Amniotic stem cell (primary cell): ENCODE measurements around the gene ATL3.
"Not testable (repeated sequence)": the region's sequence is repeated elsewhere in the genome, so short reads cannot be mapped to it uniquely, and the experiment has no call there.

Experiments used
- DNase-seq: peaks from one replicate; lab custom pipeline; 2025; lab: John Stamatoyannopoulos, UW

The ATL3 gene

GRCh38 chr11:63681321-63682065, 10.3 kb upstream of the ATL3 start, which contains the start of gene RTN3:
Gene RTN3 (plus strand): TSS chr11:63681500. CDS start chr11:63681637, 137 bp downstream.
- DNase-seq = peak; percentile 93

DNA sequence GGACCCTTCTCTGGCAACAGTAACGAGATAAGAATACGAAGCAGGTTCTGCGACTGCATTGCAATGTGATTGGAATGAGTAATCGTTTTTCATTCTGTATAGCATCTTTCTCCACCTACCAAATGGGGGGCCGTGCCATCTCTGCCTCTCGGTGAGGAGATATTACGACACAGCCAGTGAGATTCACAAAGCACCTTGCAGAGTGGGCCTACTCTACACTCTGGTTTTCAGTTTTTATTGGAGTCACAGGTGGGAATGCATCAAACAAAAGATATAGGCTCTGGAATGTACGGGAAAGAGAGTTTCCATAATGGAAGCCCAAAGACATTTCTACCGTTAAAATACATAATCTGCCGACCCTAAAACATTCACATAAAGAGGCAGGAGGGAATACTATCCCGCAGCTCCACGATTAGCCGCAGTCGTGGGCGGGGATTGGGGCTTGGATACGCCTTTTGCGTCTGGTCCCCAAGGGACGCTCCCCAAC, 9.7 kb upstream of the ATL3 start:
- DNase-seq = no peak

DNA sequence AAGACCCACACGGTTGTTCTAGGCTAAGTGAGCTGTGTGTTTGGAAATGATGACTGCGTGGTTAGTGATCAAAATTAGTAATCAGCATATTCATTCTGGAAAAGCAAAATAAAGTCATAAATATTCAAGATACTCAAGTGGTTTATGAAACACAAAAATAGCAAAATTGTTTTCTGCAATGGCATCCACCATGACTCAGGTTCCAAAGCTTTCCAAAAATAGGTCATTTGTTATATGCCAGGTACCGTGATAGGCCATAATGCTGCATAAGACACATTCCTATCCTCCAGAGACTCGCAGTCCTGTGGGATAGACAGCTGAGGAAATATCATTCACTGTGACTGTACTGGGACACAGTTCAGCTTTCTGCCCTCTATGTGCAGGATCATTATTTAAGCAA, 2.4 kb upstream of the ATL3 start:
- no peak for DNase-seq

- no peak for DNase-seq
Observed at GRCh38 chr11:63672936-63673539, 1.9 kb upstream of the ATL3 start.

DNA sequence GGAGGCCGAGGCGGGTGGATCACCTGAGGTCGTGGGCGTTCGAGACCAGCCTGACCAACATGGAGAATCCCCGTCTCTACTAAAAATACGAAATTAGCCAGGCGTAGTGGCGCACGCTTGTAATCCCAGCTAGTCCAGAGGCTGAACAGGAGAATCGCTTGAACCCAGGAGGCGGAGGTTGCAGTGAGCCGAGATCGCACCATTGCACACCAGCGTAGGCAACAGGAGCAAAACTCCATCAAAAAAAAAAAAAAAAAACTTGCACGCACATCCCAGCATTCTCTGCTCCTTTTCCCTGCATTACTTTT, 934 bp upstream of the ATL3 start:
- DNase-seq = no peak

DNA sequence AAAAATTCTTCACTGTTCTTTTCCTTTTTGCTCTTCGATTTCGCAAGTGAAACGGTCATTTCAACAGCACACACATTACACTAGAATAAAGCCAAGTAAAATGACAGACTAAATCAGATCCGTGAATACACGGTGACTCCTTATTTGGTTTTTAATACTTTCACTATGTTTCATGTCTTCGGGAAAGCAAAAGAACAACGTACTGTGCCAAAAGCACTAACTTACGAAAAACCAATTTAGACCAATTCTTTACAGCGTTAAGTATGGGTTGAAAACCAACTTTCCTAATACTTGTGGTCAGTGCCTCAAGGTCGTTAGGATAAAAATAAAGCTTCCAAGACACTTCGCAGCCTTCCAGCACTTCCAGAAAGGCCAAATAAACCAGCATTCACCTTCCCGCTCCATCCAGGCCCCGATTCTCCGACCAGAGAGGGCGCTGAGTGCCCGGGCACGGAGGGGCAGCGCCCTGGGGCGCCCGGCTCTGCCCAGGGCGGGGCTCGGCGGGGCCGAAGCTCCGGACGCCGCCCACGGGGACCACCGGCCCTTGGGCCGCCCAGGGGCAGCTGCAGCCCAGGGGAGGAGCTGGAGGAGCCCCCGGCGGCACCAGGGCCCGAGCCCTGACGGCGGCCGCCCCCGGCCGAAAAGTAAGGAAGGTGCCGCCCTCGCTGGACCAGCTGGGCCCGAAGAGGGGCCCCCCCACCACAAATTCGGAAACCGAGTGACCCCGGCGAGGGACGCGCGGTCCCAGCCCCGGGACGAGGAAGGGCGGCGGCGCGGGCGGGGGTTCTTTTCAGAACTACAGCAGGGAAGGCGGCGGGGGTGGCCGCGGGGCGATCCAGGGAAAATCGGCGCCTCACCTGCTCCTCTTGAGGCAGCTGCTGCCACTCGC, 499 bp downstream of the ATL3 start:
- DNase-seq = no peak

DNA sequence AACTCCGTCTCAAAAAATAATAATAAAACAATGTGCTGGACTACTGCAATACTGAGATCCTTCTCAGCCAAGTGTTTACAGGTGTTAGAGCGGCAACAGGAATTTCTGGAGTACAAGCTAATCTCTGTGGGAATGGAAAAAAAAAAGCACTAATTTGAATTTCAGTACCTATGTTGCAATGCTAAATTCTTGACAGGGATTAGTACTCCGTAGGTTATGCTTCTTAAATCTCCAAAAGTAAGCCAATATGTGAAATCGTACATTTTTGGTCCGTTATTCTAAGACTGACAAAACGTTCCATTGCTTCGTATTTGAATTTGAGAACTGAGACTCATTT, 1.1 kb downstream of the ATL3 start:
- no peak for DNase-seq

GRCh38 chr11:63667995-63668795, 3.0 kb downstream of the ATL3 start:
- DNase-seq = peak; percentile 92

GRCh38 chr11:63666874-63667273, 4.3 kb downstream of the ATL3 start:
- DNase-seq = no peak

- DNase-seq = peak; percentile 48
Observed at GRCh38 chr11:63663809-63664208, 7.4 kb downstream of the ATL3 start.

DNA sequence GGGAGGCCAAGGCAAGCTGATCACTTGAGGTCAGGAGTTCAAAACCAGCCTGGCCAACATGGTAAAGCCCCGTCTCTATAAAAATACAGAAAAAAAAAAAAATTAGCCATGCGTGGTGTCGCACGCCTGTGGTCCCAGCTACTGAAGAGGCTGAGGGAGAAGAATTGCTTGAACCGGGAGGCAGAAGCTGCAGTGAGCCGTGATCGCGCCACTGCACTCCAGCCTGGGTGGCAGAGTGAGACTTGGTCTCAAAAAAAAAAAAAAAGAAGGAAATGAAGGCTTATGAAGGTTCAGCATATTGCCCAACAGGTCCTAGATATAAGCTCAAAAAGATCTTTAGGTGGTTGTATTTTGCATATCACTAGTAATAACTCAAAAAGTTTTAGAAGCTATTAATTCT, 10.2 kb downstream of the ATL3 start:
- DNase-seq = no peak

DNA sequence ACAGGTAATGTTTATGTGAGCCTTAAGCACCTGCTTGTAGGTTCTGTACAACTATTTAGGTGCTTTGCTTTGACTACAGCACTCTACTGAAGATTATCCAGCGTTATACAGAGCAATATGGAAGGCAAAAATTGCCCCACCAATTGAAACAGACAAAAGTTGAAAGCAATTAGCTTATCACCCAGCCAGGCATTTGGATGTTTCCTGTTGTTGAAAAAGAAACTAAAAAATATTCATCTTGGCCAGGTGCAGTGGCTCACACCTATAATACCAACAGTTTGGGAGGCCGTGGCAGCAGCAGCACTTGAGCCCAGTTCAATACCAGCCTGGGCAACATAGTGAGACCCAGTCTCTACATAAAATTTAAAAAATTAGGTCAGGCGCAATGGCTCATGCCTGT, 18.5 kb downstream of the ATL3 start:
- DNase-seq = no peak

GRCh38 chr11:63643205-63643604, 28.0 kb downstream of the ATL3 start:
- no peak for DNase-seq

DNA sequence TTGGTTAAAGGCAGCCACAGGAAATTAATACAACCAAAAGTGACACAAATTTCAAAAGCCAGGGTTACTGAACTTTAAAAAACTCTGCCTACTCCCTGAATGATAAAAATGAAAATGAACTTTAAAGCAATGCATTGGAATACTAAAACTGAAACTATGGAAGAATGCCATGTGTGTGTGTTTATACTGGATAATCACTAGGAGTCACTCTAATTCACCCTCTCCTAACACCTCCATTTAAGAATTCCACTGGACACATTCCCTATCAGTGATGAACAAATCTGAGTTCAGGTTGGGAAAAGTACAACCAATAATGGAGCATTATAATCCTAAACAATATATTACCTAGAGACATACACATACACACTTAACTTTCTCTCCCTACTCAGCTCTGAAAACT, 29.4 kb downstream of the ATL3 start:
- peak; percentile 6 for DNase-seq

DNA sequence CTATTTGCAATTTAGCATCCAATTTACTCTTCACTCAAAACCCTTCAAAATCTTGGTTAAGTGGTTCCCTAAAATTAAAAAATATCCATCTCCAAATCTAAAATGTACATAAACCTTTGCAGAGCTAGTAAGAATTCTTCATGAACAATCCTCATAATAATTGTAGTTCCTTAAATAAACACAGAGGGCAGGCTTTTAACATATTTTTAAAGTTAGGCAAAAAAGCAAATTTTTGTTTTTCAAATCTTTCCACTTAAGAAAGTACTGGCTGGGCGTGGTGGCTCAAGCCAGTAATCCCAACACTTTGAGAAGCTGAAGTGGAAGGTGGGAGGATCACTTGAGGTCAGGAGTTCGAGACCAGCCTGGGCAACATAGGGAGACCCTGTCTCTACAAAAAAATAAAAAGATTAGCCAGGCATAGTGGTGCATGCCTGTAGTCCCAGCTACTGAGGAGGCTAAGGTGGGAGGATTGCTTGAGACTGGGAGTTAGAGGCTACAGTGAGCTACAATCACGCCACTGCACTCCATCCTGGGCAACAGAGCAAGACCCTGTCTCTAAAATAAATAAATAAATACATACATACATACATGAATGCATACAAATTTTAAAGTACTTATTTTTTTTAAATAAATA, 31.9 kb downstream of the ATL3 start:
- peak; percentile 7 for DNase-seq

DNA sequence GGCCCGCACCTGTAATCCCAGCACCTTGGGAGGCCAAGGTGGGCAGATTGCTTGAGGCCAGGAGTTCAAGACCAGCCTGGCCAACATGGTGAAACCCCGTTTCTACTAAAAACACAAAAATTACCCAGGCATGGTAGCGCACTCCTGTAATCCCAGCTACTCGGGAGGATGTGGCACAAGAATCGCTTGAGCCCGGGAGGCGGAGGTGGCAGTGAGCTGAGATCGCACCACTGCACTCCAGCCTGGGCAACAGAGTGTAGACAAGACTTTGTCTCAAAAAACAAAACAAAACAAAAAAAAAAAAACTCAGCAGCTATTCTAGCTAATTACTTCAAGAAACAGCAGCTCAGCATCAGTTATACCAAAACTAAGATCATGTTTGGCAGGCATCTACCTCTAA, 32.7 kb downstream of the ATL3 start:
- not testable (repeated sequence) for DNase-seq

DNA sequence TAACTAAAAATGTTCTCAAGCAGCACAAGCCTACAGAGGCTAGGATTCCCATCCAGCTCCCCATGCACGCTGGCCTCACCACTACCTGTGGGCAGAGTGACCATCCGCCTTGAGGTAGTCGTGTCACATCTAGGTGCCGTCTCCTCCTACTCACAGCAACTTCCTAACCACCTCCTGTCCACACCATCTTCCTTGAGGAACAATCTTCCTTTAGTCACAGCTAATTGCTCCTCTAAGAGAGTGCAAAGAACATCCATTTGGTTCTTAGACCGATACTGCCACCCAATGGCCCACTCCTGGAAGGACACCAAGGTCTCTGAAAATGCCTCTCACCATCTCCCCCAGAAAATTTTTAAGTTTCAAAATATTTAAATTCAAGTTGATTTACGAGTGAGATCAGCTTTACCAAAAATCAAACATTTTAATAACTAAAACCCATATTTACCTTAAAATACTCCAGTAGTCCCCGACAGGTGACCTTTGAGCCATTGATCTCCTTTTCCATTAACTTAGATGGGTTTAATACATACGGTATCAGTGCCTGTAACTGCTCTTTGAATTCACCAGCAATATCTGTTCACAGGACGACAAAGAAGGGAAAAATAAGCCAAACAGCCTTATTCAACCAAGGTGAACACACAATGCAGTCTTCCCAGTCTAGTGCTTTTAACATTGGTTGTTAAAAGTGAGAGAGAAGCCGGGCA, 35.3 kb downstream of the ATL3 start:
- peak; percentile 36 for DNase-seq

DNA sequence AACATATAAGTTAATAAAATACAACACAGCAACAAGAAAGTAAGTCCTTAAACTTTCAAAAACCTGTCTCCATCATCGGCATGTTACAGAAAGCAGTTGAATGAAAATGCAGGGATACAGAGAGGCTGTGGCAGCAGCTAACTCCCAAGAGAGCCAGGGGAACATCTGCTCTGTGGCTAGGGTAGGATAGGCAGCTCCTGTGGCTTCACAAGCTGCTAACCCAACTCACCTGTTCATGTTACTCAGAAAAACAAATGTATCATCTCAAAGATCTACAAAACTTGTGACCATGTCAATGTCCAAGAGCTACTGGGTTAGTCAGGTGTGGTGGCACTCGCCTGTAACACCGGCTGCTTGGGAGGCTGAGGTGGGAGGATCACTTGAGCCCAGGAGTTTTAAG, 41.8 kb downstream of the ATL3 start:
- no peak for DNase-seq

- no peak for DNase-seq
Observed at GRCh38 chr11:63623513-63624140, 47.5 kb downstream of the ATL3 start.

DNA sequence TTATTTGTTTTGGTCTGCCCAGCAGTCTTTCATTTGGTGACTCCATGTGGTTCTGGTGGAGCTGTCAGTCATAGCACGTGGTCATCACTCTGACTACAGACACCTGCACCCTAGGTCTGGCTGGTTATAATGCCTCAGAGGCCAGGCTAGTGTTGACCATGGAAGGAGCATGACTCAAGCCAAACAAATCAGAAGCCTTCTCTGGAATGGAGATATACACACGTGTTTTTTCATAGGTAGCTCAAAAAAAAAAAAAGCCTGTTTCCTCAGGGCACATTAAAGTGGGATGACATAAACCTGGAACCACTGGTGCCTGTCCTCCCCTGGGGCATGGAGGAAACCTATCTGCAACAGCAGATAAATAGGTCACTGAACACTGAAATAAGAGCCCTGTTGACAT, 48.9 kb downstream of the ATL3 start:
- no peak for DNase-seq

- DNase-seq = no peak
Observed at GRCh38 chr11:63621071-63621470, 50.1 kb downstream of the ATL3 start.
